GM21381 (cell line): ENCODE results near the gene RNF114.
"Not testable (repeated sequence)": the region's sequence is repeated elsewhere in the genome, so short reads cannot be mapped to it uniquely, and the experiment has no call there.

Experiments
- ATAC-seq: cut with Tn5 transposase; IDR thresholded peaks from one replicate; pipeline ENCODE4 v1.9.1; 2021; ENCODE audit warnings: mild to moderate bottlenecking, moderate library complexity; ENCODE audit not compliant: unreplicated experiment

RNF114 gene

GRCh38 chr20:49961413-49961812, 25.2 kb downstream of the RNF114 start:
- no peak for ATAC-seq

- ATAC-seq: no peak
Observed at GRCh38 chr20:49964964-49965780, 29.0 kb downstream of the RNF114 start.

- ATAC-seq: no peak
Observed at GRCh38 chr20:49965781-49966305, 29.6 kb downstream of the RNF114 start.

GRCh38 chr20:49966861-49967260, 30.7 kb downstream of the RNF114 start:
- ATAC-seq: no peak

GRCh38 chr20:49969234-49969633, 33.0 kb downstream of the RNF114 start:
- ATAC-seq: no peak

DNA sequence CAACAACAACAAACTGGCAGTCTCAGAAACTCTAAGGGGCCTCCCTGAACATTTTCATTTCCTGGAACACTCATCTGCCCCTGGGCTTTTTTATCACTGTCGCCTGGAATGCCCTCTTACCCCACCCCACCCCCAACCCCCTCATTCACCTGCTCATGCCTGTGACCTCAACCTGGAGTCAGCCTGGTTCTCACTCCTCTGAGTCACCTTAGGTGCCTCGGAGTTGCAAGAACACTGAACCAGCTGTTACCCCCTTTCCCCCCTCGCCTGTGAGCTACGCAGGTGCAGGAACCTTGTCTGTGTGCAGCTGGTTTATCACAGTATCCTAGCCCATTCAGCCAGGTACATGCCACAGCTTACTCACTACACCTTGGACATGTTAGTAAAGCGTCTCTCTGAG, 33.7 kb downstream of the RNF114 start:
- no peak for ATAC-seq

- no peak for ATAC-seq
Observed at GRCh38 chr20:49970498-49970897, 34.3 kb downstream of the RNF114 start.

DNA sequence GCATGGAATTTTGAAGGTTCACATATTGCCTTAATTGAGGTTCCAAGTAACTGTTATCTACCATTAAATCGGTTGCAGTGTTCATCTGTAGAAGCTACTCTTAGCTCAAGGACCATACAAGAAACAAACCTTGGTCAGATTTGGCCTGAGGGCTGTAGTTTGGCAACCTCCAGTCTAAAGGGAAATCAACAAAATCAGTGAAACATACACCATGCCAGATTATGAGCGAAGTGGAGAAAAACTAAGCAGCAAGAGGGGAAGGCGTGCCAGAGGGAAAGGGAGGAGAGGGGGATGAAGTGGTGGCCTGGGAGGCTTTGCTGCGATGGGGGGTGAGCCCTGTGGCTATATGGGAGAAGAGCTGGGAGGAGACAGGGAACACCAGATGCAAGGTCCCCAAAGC, 37.8 kb downstream of the RNF114 start:
- ATAC-seq: no peak

DNA sequence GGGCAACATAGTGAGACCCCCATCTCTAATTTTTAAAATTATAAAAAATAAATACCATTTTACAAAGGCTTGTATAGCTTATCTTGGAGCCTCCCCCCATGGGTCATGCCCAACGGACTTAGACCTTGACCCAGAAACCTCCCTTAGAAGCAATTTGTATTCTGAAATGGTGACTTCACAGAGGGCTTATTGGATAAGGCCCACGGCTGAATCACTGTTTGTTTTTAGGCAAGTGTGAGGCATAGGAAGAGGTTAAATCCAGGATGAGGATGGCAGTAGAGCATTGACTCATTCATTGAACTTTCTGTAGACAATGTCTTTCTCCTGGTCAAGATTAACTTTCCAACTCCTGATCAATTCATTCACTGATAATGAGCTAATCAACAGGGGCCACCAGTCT, 40.3 kb downstream of the RNF114 start:
- ATAC-seq: no peak

DNA sequence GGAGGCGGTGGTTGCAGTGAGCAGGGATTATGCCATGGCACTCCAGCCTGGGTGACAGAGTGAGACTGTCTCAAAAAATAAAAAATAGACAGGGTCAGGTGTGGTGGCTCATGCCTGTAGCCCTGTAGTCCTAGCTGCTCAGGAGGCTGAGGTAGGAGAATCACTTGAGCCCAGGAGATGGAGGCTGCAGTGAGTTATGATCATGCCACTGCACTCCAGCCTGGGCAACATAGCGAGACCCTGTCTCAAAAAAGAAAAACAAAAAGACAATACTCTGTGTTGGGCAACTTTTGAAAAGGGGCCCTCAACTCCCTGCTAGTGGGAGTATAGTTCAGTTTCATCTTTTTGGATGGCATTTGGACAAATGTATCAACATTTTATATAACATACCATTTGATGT, 41.5 kb downstream of the RNF114 start:
- not testable (repeated sequence) for ATAC-seq

- ATAC-seq: no peak
Observed at GRCh38 chr20:49978685-49979029, 42.5 kb downstream of the RNF114 start.

- no peak for ATAC-seq
Observed at GRCh38 chr20:49979030-49979832, 43.0 kb downstream of the RNF114 start.

DNA sequence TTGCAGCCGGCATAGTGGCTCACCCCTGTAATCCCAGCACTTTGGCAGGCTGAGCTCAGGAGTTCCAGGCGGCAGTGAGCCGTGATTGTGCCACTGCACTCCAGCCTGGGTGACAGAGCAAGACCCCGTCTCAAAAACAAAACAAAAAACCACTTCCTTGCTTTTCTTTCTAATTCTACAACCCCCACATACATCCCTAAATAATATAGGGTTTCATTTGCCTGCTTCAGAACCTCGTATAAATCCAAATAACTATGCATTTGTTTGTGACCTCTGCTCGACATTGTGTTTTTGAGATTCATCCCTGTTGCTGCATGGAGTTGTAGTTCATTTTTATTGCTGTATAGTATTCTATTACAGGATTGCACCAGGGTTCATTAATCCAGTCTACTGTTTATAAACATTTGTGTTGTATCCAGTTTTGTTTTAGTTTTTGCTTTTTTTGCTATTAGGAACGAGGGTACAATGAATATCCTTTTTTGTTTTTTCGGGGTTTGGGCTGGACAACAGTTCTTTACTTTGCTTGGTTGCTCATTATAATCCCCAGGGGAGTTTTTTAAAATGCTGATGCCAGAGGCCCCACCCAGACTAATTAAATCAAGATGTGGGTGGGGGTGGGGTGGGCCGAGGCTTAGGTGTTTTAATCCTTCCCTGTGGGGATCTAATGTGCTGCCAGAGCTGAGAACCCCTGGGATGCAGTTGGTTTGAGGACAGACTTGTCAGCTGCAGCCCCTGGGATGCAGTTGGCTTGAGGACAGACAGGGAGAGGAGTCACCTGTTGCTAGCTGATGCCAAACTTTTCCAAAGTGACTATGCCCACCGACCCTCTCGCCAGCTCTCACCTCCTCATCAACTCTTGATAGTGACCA, 44.2 kb downstream of the RNF114 start:
- no peak for ATAC-seq

DNA sequence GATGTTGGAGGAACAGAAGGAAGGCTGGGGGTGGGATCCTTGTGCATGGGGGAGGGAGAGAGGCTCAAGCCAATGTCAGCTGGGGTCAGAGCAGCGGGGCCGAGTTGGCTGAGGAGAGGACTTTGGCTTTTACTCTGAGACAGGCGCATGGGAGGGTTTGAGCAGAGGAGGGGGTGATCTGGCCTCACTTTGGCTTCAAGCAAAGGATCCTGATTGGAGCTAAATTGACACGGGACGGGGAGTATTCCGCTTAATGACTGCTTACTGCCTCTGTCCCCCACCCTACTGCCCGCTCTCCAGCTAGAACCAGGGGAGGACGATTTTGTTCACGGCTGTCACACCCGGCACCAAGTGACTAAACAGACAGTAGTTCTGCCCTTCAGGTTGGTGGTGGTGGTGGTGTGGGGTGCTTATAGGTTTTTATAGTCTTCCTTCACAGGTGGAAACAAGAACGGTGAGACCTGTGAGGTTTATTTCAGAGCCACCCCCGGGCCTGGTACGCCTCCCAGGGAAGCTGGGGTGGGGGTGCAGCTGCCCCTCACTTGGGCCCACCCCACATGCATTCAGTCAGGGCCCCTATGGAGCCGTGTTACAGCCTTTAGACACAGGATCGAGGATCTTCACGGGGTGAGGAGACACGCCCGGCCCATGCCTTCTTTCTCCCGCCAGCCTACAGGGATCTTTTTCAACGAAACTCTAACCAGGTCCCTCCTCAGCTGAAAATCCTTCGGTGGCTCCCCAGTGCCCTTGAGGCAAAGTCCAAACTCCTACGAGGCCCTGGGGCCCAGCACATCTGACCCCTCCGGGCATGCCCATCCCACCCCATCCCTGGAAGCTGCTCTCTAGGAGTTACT, 45.2 kb downstream of the RNF114 start:
- no peak for ATAC-seq

GRCh38 chr20:49982072-49982345, 45.8 kb downstream of the RNF114 start:
- no peak for ATAC-seq

- ATAC-seq: peak; percentile 80
Observed at GRCh38 chr20:49982346-49983122, 46.3 kb downstream of the RNF114 start, which contains the start of gene SNAI1. SNAI1 (plus strand) TSS chr20:49982980; CDS start chr20:49983060, 80 bp downstream.

- ATAC-seq: no peak
Observed at GRCh38 chr20:49983123-49983847, 47.1 kb downstream of the RNF114 start.

- ATAC-seq: no peak
Observed at GRCh38 chr20:49983848-49984408, 47.7 kb downstream of the RNF114 start.
